ENCODE measurements around the gene BHLHA15.

BHLHA15 gene

DNA sequence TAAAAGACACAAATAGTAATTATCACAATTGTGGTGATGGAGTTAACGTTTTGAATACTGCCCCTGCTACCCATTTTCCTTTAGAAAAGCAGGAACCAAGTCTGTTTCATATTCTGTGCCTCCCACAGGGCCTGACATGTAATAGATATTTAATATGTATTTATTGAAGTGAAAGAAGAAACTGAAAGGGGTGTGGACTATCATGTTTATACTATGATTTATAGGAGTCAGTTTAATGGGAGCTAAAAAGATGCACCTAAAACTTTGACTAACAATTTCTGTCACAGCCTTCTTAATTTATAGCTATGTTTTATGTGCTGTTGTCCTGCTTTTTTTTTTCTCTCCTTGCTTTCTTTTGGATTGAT, 24.1 kb upstream of the BHLHA15 start:
- no peak for DNase-seq (ENCODE audit: low spot score)

DNA sequence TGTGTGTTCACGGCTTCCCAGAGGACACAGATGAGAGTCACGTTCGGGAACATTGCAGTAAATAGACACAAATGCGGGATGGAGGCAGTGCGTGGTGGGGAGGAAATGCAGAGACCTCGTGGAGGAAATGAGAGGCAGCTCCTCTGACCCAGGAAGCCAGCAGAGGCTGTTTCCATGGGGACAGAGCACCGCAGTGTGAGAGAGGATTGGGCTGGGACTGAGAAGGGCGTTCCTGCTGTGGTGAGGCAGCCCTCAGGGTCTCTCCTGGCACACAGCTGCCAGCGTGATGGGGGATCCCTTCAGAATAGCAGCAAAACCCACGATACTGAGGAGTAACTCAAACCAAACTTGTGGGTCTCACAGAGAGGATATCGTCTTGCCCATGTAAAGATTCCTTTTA, 21.7 kb upstream of the BHLHA15 start:
- DNase-seq (ENCODE audit: low spot score): no peak

DNA sequence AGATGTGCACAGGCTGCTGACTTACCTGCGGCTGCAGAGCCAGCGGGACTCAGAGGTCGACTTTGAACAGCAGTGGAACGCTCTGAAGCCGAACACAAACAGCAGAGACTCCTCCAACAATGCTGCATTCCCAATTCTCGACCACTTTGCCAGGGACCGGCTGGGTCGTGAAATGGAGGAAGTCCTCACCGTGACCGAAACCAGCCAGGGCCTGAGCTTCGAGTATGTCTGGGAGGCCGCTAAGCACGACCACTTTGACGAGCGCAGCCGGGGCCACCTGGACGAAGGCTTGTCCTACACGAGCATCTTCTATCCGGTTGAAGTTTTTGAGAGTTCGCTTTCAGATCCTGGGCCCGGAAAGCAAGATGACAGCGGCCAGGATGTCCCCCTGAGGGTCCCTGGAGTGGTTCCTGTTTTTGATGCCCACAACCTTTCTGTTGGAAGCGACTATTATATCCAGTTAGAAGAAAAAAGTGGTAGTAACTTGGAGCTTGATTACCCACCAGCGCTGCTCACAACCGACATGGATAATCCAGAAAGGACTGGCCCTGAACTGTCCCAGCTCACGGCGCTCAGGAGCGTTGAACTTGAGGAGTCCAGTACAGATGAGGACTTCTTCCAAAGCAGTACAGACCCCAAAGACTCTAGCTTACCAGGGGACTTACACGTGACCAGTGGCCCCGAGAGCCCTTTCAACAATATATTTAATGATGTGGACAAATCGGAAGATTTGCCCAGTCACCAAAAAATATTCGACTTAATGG, 19.4 kb upstream of the BHLHA15 start:
- no peak for DNase-seq (ENCODE audit: low spot score)

GRCh38 chr7:98192781-98193457, 18.3 kb upstream of the BHLHA15 start:
- DNase-seq (ENCODE audit: low spot score): no peak

- no peak for DNase-seq (ENCODE audit: low spot score)
Observed at GRCh38 chr7:98193474-98194180, 17.6 kb upstream of the BHLHA15 start.

DNA sequence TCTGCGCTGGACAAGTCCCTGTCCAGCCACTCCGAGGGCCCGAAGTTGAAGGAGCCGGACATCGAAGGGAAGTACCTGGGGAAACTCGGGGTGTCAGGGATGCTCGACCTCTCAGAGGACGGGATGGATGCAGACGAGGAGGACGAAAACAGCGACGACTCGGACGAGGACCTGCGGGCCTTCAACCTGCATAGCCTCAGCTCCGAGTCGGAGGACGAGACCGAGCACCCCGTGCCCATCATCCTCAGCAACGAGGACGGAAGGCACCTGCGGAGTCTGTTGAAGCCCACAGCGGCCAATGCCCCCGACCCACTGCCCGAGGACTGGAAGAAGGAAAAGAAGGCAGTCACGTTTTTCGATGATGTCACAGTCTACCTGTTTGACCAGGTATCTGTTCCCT, 17.1 kb upstream of the BHLHA15 start:
- no peak for DNase-seq (ENCODE audit: low spot score)

- no peak for DNase-seq (ENCODE audit: low spot score)
Observed at GRCh38 chr7:98194672-98195457, 16.4 kb upstream of the BHLHA15 start.

- no peak for DNase-seq (ENCODE audit: low spot score)
Observed at GRCh38 chr7:98196706-98197605, 14.3 kb upstream of the BHLHA15 start.

DNA sequence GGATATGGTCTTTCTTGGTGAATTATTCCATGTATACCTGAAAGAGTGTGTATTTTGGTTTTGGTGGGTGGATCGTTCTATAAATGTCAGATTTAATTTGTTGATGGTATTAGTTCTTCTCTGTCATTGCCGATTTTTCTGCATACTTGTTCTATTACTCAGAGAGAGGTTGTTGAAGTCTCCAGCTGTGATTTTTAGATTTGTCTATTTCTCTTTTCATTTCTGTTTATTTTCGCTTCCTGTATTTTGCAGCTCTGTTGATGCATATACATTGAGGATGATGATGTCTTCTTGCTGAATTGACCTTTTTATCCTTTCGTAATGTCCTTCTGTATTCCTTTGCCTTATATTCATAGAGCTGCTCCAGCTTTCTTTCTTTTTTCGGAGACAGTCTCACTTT, 12.1 kb upstream of the BHLHA15 start:
- no peak for DNase-seq (ENCODE audit: low spot score)

GRCh38 chr7:98200364-98200763, 10.9 kb upstream of the BHLHA15 start:
- DNase-seq (ENCODE audit: low spot score): no peak

DNA sequence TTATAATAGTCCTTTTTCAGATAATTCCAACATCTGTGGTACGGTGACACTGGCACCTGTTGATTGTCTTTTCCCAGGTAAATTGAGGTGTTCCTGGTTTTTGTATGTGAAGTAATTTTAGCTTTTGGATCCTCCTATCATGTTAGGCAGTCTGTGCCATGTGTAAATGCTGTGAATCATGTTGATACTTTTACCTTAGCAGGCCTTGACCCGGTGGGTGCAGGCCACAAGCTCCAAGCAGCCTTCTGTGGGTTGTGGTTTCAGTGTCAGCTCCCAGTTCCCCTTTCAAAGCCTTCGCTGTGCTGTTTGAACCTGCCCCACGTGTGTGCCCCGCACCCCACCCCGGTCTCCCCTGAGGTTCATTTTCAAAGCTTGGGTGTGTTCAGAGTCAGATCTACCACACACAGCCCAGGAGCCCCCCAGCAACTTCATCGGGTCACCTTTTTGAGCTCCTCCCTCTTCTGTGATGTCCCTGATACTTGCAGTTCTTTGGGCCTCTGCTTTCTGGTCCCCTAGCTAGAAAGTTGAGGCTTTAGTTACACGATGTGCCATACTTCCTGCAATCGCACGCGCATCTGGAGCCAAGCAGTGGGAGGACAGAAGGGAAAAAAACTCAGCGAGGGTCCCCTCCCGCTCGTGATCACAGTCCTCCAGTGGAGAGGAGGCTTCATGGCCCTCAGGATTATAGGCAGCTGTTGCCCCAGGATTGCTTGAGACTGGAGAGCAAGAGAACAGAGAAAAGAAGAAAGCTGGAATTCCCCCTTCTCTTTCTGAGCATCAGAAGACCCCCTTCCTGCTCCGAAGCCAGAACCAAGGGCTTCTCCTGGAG, 8.7 kb upstream of the BHLHA15 start:
- no peak for DNase-seq (ENCODE audit: low spot score)

GRCh38 chr7:98203261-98203963, 7.8 kb upstream of the BHLHA15 start:
- no peak for DNase-seq (ENCODE audit: low spot score)

DNA sequence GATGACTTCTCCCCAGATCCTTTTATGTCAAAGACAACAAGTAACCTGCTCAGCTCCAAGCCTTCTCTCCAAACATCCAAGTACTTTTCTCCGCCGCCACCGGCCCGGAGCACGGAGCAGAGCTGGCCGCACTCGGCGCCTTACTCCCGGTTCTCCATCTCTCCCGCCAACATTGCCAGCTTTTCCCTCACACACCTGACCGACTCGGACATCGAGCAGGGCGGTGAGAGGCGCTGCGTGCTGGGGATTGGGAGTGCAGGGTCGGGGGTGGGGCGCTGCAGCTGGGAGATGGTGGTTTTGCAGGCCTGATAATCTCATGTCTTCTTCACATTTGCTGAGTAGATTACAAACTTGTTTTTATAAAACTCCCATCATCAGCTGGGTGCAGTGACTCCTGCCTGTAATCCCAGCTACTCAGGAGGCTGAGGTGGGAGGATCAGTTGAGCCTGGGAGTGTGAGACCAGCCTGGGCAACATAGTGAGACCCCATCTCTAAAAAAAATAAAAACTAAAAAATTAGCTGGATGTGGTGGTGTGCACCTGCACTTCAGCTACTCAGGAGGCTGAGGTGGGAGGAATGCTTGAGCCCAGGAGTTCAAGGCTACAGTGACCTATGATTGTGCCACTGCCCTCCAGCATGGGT, 7.2 kb upstream of the BHLHA15 start:
- no peak for DNase-seq (ENCODE audit: low spot score)

GRCh38 chr7:98204670-98205069, 6.6 kb upstream of the BHLHA15 start:
- DNase-seq (ENCODE audit: low spot score): no peak

DNA sequence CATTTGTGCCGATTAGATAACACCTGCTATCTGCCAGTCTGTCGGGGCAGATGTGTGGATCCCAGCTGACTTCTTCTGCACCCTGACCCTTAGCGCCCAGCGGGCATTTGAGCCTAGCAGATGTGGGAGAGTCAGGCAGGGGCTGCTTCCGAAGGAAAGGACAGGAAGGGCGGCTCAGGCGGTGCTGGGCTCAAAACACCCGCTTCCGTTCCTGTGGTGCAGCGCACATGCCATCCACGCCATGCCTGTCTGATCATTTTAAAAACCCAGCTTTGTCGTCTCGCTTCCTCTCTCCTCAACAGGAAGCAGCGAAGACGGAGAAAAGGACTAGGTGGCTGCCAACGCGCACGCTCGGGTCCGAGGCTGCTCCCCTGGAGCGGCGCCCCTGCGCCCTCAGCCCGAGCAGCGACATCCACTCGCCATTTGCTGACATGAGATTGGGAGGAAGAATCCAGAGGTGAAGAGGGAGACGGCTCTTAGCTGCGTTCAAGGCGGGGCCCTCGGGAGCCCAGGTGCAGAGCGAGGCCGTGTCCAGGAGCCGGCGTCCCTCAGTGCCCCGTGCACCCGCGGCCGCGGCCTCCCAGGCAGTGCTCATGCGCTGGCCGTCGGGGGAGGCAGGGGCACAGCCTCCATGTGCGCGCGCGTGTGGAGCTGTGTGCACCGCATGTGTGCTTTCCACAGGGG, 5.9 kb upstream of the BHLHA15 start:
- no peak for DNase-seq (ENCODE audit: low spot score)

- DNase-seq (ENCODE audit: low spot score): no peak
Observed at GRCh38 chr7:98206451-98207330, 4.5 kb upstream of the BHLHA15 start.

DNA sequence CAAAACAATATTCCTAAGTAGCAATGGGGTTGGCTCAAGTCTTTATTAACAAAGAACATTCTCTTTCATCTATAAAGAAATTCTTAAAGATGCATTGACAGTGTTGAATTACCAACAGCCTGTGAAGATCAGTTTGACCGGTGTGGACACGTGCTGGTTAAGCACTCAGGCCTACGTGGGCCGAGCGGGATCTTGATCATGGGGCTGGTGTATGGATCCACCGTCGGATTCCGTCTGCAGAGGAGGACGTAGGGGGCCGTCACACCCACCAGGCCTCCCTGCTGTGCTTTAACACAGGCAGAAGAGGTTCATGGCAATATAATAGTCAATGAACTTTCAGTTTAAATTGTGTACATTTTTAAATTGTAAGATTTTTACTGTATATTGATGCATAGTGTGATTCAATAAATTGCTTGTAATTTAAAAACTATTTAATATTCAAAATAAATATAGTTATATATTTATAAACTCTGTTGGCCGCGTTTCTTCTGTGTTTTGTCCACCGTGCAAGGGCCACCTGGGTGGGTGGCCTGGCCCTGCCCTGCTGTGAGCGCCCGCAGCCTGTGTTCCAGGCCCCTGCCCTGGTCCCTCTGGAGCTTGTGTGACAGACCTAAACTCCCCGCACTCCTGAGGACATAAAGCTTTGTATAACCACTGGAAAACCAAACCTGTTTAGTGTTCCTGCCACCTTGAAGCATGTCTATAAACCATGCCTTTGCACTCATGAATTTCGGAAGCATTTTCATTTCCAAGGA, 1.9 kb upstream of the BHLHA15 start:
- DNase-seq (ENCODE audit: low spot score): no peak
